Hepatocyte (in vitro differentiated cells): ENCODE data around the gene ZNF8.
A peak's percentile ranks its signal among the peaks of the same experiment; 100 is the strongest.
"Not testable (repeated sequence)": the region's sequence is repeated elsewhere in the genome, so short reads cannot be mapped to it uniquely, and the experiment has no call there.

Source experiments
- CTCF ChIP-seq: fragments of 200-600 bp; sonication (generic); IDR thresholded peaks from 2 replicates; pipeline ENCODE4 v1.5.1; 2016; ENCODE audit warnings: antibody characterized with exemption, mild to moderate bottlenecking; ENCODE audit not compliant: poor library complexity
- EZH2 ChIP-seq: fragments of 200-600 bp; sonication (generic); IDR thresholded peaks from 2 replicates; pipeline ENCODE4 v1.6.1; 2016; ENCODE audit warnings: antibody characterized with exemption, mild to moderate bottlenecking, borderline replicate concordance

DNA sequence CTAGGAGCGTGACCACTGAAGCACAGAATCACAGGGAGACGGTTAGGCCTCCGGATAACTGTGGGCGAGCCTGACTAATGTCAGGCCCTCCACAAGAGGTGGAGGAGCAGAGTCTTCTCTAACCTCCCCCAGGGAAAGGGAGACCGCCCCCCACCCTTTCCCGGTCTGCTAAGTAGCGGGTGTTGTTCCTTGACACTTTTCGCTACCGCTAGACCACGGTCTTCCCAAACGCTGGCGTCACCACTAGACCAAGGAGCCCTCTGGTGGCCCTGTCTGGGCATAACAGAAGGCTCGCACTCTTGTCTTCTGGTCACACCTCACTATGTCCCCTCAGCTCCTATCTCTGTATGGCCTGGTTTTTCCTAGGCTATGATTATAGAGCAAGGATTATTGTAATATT, 31.9 kb downstream of the ZNF8 start:
- TF ChIP-seq CTCF, result peak; percentile 32
- not testable (repeated sequence) for TF ChIP-seq EZH2
